Choroid plexus epithelial cell (primary cell): ENCODE measurements around the gene KCNN2.

Experiments
- DNase-seq: peaks from one replicate; pipeline ENCODE4 v3.0.0-alpha.2; 2010; ENCODE audit warnings: low read depth
- H3K4me3 ChIP-seq: 2 replicates; pipeline ENCODE4 v1.5.1; 2011; ENCODE audit warnings: low read depth, mild to moderate bottlenecking, control low read depth, low read length, moderate library complexity
- CTCF ChIP-seq: conservative IDR thresholded peaks from 2 replicates; pipeline ENCODE4 v1.5.1; 2011; ENCODE audit warnings: low read depth, mild to moderate bottlenecking, control low read depth, inconsistent platforms, low read length, moderate library complexity

Gene KCNN2

DNA sequence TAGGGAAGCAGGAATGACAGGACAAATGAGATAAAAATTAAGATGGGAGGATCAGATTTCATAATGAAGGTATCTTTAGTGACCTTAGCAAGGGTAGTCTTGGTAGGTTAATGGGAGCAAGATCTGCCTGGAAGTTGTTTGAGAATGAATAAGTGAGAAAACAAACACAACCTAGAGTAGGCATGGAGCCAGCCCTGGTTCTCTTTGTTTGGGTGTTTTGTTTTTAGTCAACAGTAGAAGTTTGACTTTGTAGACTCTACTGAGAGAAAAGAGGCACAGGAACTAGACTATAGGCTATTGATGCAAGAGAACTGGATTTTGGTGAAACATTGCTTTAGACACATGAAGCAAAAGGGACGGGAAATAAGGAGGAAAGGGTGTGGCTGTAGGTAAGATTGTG, 40.3 kb downstream of the KCNN2 start:
- DNase-seq = no peak
- no peak for TF ChIP-seq CTCF
- H3K4me3 ChIP-seq = no peak overlapping the region

DNA sequence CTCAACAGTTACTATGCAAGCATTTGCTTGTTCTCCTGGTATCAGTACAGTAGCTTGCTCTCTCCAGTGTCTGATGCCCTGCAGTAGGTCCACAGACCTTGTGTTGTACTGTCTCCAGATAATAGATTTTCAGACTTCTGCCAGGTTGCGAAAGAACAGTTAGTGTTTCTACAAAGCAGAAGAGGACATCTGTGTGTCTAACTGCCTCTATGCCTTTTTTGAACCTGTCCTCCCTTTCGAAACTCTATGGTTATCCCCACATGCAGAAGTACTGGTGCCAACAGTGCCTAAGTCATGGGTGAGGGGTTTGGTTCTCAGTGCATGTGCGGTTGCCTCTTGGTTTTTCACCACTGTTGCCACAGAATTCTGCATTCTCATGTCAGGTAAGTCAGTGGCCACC, 45.9 kb downstream of the KCNN2 start:
- no peak for DNase-seq
- TF ChIP-seq CTCF = no peak
- no peak overlapping the region for H3K4me3 ChIP-seq

DNA sequence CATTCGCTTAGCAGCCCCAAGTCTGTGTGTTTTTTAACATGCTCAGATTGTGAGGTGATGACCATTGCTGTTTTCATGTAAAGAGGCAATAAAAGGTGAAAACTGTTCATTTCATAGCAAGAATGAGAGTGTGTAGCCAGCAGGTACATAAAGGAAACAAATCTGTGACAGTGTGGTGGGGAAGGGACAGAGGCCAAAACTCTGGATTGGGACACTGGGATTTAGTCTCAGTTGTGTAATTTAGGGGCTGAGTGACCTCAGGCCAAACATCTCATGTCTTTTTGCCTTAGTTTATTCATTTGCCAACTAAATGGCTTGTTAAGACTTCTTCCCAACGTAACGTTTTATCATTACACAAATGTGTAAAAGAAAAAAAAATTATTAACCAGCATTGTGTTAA, 47.0 kb downstream of the KCNN2 start:
- DNase-seq = no peak
- no peak overlapping the region for H3K4me3 ChIP-seq
- no peak for TF ChIP-seq CTCF

GRCh38 chr5:114411380-114411931, 49.6 kb downstream of the KCNN2 start:
- H3K4me3 ChIP-seq = no peak overlapping the region
- no peak for TF ChIP-seq CTCF
- no peak for DNase-seq

- no peak for TF ChIP-seq CTCF
- DNase-seq = peak; percentile 15
- no peak overlapping the region for H3K4me3 ChIP-seq
Measured at GRCh38 chr5:114412510-114413171, 50.8 kb downstream of the KCNN2 start.

GRCh38 chr5:114415760-114416159, 53.9 kb downstream of the KCNN2 start:
- TF ChIP-seq CTCF = no peak
- H3K4me3 ChIP-seq = no peak overlapping the region
- no peak for DNase-seq

DNA sequence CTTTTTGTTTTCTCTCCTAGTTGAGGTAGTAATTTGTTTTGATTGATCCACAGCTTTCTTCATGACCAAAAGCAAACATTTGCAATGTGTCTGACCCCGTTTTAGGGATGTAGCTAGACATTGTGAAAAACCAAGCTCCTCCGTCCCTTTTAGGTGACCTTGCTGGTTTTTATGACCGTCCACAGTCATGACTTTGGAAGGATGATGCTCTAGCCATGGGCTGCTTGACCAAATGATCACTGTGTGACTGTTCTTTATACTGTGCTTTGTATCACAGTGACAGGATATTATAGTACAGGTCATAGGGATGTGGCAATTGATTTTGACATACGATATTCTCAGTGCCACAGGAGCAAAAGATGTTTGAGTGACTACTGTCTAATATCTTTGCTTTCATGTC, 54.4 kb downstream of the KCNN2 start:
- no peak for TF ChIP-seq CTCF
- no peak overlapping the region for H3K4me3 ChIP-seq
- no peak for DNase-seq
